GM19468 (cell line): ENCODE measurements around the gene WDR45B.

ENCODE experiments used
- ATAC-seq: cut with Tn5 transposase; IDR thresholded peaks from one replicate; pipeline ENCODE4 v1.9.1; 2021; ENCODE audit warnings: mild to moderate bottlenecking, moderate library complexity, moderate number of reproducible peaks; ENCODE audit not compliant: unreplicated experiment; ENCODE audit errors: extremely low read depth

Gene WDR45B

DNA sequence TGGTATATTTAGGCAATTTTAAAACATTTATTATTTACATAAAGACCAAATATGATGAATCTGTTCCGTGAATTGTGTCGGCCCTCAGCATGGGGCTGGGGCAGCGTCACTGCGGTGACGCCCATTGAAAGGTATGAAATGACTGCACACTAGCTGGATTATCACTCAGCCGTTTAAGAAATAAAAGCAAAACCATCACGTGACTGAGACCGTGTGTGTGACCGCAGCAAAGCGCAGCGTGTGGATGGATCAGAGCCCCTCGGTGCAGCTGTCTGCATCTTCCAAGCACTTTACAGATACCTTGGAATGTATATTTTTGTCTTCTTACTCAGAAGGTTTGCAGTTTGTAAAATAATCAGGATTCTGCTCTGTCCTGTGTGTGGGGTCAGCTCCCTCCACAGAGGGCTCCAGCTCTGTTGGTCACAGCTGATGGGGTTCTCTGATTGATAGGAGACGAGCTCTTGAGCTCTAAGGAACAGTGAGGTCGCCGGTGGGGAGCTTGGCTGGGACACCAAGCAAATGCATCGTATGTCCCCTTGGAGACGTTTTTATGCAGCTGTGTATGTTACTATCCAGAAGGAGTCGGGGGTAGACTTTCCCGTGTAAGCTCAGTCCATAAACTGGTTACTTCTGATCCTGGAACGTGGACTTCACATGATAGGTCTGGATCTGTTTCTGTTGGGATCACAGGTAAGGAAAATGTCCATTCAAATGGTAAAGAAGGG lies 45.1 kb downstream of the WDR45B start:
- ATAC-seq = no peak

DNA sequence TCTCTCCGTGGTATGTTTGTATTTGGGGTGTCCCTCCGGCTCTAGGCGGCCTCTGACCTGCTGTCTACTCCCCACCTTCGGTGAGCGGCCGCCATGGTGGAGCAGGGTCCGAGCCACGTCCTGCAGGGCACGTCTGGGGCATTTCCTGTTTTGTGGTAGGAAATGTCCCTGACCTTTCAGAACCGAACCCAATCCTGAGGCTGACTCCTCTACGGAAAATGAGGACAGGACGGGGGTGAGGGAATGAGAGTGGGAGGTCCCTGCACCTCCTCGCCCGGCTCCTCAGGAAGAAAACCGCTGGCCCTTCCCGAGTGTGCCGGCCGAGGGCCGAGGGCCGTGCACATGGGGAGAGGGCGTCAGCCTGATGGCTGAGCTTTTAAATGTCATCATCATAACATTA lies 45.8 kb downstream of the WDR45B start:
- ATAC-seq = no peak

DNA sequence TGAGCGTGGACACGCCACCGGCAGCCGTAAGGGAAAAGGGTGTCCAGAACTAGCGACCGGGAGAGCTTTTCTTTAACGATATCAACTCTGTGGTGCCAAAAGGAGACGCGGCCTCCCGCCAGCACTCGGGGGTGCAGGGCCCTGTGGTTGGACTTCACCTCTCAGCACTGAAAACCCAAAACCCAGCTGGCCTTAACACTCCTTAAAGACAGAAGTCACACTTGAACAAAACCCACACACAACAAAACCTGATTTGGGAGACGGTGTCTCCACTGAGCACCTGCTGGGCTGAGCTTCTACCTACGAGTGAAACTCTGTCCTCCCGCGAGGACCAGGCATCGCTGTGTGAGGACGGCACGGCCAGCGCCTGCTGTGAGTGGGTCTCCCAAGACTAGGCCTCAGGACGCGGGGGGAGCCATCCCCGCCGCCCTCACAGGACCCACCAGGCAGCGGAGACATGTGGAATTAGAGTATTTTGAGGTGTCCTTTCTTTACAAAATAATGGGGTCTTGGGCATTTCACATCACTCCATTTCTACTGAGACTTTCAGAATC lies 46.7 kb downstream of the WDR45B start:
- ATAC-seq = no peak

DNA sequence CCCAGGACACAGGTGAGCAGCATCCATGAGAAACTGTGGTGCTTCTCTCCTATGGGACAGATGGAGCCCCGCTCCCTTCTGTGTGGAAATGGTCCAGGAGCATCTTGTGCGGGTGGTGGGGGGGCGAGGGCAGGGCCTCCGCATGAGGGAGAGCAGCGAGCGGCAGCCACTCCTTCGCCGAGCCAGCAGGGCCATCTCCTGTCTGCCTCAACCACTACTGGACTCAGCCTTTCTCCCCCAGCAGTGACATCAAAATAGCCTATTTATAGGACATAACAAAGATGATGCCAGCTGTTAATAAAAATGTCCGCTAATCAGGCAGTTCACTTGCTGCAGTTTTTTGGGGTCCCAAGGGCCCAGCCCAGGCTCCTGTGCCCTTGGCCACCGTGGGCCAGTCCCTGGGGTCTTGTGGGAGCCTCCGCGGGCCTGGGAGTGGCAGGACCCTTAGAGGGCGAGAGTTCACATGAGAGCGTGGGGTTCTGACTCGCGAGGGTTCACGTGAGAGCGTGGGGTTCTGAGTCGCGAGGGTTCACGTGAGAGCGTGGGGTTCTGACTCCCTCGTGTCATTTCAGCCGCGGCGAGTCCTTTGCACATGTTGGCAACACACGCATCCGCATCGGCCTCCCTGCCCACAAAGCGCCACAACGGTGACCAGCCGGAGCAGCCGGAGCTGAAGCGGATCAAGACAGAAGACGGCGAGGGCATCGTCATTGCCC lies 47.4 kb downstream of the WDR45B start:
- no peak for ATAC-seq

DNA sequence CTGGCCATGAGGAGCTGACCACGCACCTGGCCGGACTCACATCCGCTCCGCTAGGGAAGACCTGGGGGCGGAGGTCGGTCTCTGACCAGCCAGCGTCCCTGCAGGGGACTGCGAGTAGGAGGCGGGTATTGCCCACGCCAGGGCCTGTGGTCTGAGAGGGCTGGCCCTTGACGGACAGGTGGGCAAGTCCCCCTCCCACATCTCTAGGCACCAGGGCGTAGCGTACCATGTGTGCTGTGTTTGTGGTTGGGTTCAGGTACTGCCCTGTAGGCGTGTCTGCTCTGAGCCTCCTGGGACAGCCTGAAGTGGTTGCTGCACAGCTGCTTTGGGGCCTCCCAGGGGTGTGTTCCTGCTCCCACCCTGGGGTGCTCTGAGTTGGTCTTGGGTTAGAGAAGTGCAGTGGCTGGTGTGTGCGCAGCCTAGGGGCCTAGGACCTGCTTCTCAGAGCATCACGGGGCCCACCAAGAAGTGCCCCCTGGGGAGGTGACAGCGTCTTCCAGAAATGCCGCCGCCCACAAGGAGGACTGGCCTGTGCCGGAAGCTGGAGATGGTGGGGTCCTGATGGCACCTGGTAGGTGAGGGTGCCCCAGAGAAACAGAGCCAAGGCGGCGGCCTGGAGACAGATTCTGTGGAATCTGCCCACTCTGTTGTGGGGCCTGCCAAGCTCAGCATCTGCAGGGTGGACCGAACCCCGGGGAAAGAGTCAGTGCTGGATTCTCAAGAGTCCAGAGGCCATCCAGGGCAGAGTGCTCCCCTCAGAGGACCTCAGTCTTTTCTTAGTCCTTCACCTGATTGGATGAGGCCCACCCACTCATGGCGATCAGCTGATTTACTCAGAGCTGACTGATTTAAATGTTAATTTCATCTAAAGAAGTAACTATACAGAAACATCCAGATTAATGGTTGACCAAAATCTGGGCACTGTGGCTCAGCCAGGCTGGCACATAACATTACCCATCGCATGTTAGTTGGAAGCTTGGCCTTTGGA lies 48.3 kb downstream of the WDR45B start:
- no peak for ATAC-seq

DNA sequence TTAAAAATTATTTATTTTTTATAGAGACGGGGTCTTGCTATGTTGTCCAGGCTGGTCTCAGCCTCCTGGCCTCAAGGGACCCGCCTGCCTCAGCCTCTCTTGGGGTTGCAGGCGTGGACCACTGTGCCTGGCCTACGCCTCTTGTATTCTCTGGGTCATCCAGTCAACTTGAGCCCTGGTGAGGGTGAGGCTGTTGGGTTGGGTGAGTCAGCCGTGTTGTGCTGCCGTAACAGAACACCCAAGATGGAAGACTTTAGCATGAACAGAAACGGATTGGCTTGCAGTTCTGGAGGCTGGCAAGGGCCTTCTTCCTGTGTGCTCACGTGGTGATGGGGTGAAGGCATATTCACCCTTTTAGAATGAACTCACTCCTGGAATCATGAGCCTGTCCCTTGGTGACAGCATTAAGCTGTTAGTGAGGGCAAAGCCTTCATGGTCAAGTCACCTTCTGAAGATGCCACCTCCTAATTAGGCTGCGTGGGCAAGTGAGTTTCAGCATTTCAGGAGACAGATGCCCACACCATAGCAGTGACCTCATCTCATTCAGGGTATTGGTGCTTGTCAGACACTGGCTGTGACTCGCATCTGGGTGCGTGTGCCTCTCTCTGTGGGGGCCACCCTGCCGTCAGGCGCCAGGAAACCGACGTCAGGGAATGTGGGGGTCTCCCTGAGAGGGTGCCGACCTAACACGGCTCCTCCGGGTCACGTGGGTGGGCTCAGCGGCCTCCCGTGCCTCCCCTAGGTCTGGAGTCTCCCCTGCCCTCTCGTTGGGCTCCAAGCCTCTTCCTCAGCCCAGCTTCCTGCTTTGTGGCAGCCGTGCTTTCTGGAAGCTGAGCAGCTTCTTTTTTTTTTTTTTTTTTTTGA lies 49.8 kb downstream of the WDR45B start:
- no peak for ATAC-seq

DNA sequence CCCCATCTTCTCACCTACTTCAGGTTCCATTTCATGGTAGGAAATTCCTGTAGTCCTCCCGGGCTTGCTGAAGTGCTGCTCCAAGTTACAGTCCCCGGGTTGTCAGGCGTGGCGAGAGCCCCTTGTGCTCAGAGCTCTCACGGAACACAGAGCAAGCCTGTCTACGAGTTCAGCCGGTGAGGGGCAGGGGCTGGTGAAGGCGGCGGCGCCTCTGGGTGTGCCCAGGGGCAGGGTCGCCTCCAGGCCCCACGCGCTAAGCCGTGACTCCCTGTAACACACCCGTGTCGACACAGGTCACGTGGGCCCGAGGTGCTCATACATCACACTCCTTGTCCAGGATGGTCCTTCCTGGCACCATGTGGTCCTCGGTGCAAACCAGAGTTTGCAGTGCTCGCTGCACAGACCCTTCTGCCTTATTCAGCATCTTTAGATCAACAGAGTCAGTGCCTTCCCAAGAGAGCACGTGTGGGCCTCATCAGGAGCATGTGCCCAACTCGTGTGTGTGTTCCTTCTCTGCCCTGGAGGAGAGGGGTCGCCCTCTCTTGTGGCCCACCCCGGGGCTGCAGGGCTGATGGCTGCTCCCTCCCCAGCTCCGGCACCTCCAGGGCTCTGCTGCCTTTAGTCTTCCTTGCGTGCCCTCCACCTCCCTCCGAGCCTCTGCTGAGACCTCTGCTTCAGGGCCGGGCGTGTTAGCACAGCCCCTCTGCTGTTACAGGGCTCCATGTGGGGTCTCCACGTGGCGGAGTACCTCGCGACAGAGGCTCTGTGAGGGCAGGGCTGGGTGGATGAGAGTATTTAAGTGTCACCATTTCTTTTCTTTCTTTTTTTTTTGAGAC lies 51.2 kb downstream of the WDR45B start:
- ATAC-seq = no peak

DNA sequence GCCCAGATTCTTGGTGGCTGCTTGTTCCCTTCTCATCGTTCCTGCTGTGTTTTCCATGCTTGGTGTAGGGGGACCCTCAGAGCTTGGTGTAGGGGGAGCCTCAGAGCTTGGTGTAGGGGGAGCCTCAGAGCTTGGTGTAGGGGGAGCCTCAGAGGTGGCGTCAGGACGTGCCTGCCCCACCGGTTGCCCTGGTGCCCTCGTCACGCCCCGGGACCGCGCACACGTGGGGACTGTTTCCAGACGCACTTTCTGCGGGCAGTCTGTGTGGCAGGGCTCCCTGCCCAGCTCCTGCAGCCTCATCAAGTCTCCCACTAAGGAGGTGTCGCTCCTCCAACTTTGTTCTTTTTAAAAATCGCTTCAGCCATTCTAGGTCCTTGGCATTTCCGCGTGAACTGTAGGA lies 51.9 kb downstream of the WDR45B start:
- no peak for ATAC-seq

DNA sequence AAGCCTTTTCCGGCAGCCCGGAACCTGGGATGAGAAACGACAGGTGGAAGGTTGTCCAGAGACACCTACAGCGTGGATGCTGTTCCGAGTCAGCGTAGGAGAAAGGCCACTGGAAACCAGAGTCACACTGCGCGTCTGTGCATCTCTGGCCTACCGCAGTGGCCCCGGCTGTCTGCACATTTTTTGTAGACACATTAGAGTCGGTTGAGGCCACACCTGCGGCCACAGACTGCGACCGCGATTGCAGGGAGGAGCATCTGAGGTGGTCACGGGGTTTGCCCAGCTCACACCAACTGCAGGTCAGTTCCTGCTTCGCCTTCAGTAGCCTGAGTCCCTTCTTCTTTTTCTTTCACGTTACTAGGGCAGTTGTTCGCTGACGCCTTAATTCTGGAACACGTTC lies 52.4 kb downstream of the WDR45B start:
- no peak for ATAC-seq

DNA sequence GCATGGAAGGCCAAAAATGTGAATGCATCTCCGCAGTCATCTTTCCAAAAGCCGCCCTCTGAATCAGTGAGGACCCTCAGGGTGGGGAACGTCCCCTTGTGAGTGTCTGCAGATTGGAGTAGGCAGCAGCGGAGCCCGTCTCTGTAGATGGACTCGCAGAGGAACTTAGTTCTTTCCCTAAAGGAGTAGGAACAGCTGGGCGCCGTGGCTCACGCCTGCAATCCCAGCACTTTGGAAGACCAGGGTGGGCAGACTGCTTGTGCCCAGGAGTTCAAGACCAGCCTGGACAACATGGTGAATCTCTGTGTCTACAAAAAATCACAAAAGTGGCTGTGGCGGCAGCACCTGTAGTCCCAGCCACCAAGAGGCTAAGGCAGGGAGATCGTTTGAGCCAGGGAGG lies 53.7 kb downstream of the WDR45B start:
- ATAC-seq = no peak

DNA sequence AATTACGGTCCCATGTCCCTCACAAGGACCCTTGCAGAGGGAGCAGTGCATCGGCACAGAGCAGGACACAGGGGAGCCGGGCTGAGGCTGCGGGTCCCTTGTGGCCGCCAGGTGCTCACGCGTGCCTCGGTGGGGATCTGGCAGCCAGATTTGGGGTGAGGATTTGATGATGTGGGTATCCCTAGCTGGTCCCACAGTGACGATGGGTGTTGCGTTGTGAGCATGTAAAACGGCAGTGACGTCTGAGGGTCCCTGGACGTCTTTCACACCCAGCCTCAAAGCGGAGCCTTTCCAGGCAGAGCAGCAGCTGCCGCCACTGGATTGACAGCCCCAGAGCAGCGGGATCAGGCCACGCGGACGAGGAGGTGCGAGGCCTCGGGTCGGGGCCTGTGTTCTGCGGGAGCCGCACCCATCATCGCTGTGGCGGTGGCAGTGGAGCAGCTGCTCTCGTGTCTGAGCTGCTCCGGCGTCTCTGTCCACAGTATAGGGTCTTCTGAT lies 54.6 kb downstream of the WDR45B start:
- ATAC-seq = no peak

DNA sequence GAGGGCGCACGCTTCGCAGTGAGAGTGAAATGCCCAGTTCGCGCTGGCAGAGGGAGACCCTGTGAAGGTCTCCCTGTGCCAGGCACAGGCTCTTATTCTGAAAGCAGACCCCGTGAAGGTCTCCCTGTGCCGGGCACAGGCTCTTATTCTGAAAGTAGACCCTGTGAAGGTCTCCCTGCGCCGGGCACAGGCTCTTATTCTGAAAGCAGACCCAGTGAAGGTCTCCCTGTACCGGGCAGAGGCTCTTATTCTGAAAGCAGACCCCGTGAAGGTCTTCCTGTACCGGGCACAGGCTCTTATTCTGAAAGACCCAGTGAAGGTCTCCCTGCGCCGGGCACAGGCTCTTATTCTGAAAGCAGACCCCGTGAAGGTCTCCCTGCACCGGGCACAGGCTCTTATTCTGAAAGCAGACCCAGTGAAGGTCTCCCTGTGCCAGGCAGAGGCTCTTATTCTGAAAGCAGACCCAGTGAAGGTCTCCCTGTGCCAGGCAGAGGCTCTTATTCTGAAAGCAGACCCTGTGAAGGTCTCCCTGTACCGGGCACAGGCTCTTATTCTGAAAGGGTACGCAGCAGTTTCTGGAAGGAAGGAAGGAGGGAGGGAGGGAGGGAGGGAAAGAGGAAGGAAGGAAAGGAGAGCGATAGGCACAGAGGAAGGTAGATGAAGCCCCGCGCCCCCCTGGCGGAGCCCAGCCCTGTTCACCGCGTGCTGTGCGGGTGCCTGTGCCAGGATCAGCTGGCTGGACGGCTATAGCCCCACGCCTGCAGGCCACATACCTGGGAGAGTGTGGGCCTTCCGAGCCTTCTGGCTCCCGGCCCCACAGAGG lies 55.3 kb downstream of the WDR45B start:
- ATAC-seq = no peak

DNA sequence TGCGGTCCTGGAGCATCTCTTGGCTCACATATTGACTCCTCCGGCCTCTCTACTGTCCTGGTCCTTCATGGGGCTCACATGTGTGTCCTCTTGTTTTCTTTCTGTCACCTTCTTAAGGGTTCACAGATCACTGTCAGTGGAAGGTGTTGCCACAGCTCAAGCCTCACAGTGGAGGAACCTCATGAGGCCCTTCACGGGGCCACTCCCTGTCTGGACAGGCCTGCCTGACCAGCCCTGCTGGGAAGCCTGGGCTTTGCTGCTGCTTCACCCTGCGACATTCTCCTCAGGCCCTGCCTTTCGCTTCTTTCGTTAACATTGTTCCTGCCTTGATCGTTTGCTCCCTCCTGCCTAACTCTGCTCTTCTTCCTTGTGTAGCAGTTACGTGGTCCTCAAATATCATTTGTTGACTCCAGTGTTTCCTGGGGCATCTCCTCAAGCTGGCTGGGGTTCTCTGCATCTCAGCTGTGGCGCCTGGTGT lies 55.9 kb downstream of the WDR45B start:
- ATAC-seq = no peak

DNA sequence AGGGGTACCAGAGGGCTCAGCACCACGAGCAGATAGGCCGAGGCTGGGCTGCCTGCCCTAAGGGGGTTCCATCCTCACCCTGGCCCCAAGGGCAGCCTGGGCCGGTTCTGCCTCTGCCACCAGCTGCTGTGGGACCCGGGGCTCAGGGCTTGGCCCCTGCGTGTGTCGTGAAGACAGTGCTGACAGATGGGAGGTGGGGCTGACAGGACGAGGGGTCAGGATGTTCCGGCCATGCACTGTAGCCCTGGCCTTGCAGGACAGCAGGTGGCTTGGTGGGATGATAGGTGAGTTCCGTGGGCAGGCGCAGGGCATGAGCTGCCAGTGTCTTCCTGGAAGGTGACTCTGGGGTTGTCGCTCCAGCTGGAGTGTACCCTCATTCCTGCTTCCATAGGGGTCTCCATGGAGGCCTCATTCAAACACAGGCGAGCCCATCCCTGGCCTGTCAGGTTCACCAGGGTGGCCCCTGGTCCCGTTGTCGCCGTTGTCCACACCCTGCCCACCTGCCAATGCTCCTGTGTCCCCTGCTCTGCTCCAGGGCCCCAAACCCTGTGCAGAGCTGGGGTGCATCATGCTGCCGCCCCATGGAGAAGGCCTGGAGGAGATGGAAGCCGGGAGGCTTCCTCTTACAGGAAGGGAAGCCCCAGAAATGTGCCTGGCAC lies 57.2 kb downstream of the WDR45B start:
- ATAC-seq = no peak

DNA sequence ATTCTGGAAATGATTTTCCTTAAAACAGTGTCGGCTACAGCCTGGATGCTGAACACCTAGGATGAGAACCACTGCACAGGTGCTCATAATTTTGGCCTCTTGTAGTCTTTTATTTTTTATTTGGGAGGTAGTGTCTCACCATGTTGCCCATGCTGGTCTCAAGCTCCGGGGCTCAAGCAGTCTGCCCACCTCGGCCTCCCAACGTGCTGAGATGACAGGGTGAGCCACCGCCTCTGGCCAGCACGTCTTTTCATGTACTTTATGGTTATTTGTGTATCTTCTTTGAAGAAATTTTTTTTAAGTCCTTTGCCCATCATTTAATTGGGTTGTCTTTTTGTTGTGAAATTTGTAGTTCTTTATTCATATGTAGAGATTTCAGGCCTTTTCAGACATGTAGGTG lies 58.0 kb downstream of the WDR45B start:
- ATAC-seq = no peak

DNA sequence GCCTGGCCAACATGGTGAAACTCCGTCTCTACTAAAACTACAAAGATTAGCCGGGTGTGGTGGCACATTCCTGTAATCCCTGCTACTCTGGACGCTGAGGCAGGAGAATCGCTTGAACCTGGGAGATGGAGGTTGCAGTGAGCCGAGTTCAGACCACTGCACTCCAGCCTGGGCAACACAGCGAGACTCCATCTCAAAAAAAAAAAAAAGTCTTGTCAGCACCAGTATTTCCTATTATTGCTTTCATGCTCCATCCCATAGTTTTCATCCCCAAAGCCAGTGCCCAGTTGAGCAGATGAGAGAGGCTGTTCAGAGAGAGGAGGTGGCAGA lies 58.4 kb downstream of the WDR45B start:
- no peak for ATAC-seq
